Memory B cell (primary cell): Measurements from ENCODE around the gene MPHOSPH9.
A peak's percentile ranks its signal among the peaks of the same experiment; 100 is the strongest.

Source experiments
- ATAC-seq: fragments of 150-1000 bp; cut with Tn5 transposase; 2 replicates; pipeline ENCODE4 v1.10.0; 2021; ENCODE audit warnings: low read depth, mild to moderate bottlenecking, moderate library complexity
- DNase-seq, 2 donors: peaks; one replicate each; pipeline ENCODE4 v3.0.0; 2022; ENCODE audit warnings: low spot score in 2 of 2
- H3K27ac Mint-ChIP-seq: one replicate; pipeline ENCODE4 v1.8.0; 2022; ENCODE audit warnings: mild to moderate bottlenecking, moderate library complexity, mixed read lengths
- H3K27me3 Mint-ChIP-seq: one replicate; pipeline ENCODE4 v1.8.0; 2022; ENCODE audit warnings: mixed read lengths
- H3K36me3 Mint-ChIP-seq: one replicate; pipeline ENCODE4 v1.8.0; 2022; ENCODE audit warnings: mild to moderate bottlenecking, mixed read lengths
- H3K4me1 Mint-ChIP-seq: one replicate; pipeline ENCODE4 v1.8.0; 2022; ENCODE audit warnings: mixed read lengths
- H3K4me3 Mint-ChIP-seq: one replicate; pipeline ENCODE4 v1.8.0; 2022; ENCODE audit warnings: mild to moderate bottlenecking, moderate library complexity, mixed read lengths
- H3K9me3 Mint-ChIP-seq: one replicate; pipeline ENCODE4 v1.8.0; 2022; ENCODE audit warnings: mixed read lengths

The MPHOSPH9 gene, protein sequence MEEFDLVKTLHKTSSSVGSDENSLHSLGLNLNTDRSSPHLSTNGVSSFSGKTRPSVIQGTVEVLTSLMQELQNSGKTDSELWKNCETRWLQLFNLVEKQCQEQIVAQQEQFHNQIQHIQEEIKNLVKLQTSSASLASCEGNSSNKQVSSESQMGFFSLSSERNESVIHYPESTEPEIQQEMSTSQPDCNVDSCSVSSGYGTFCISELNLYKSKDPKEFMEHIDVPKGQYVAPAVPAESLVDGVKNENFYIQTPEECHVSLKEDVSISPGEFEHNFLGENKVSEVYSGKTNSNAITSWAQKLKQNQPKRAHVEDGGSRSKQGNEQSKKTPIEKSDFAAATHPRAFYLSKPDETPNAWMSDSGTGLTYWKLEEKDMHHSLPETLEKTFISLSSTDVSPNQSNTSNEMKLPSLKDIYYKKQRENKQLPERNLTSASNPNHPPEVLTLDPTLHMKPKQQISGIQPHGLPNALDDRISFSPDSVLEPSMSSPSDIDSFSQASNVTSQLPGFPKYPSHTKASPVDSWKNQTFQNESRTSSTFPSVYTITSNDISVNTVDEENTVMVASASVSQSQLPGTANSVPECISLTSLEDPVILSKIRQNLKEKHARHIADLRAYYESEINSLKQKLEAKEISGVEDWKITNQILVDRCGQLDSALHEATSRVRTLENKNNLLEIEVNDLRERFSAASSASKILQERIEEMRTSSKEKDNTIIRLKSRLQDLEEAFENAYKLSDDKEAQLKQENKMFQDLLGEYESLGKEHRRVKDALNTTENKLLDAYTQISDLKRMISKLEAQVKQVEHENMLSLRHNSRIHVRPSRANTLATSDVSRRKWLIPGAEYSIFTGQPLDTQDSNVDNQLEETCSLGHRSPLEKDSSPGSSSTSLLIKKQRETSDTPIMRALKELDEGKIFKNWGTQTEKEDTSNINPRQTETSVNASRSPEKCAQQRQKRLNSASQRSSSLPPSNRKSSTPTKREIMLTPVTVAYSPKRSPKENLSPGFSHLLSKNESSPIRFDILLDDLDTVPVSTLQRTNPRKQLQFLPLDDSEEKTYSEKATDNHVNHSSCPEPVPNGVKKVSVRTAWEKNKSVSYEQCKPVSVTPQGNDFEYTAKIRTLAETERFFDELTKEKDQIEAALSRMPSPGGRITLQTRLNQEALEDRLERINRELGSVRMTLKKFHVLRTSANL

DNA sequence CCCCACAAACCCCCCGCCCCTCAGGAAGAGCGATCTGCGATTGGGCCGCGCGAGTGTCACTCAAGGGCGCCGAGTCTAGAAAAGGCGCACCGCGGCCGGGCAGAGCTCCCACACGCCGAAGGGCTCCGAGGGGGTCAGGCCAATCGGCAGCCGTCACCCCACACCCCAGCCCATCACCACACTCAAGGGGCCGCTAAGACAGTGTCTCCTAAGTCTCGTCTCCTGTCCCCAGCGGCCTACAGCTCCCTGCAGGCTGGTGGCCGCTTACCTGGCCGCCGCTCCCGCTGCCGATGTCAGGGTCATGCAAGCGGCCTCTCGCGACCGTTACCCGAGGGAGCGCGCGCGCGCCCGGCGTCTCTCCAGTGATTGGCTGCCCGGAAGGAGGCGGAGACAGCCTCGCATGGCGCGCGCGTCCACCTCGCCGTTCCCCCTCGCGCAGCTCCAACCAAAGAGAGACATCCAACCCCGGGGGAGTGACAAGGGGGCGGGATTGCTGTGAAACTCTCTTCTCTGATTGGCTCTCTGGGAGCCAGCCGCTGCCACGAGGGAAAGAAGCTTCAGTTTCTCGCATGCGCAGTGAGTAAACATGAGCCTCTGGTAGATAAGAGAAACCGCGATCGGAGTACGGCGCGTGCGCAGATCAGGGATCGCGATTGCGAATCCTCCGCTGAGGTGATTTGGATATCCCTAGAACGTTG, at the start of gene MPHOSPH9, which contains the start of gene MTRFR:
TSS of gene MPHOSPH9 (minus strand) at position 335 of the 698 bp plus-strand sequence. CDS start 2,777 bp downstream, outside the sequence.
TSS of gene MTRFR (plus strand) at position 630 of the 698 bp plus-strand sequence. CDS start 20,239 bp downstream, outside the sequence.
- H3K27ac Mint-ChIP-seq: peak within 1 kb of the TSS; percentile 93
- H3K27me3 Mint-ChIP-seq: no peaks in the 10 kb centered on the region
- H3K4me1 Mint-ChIP-seq: peaks cover 32% of the 10 kb centered on the region
- H3K36me3 Mint-ChIP-seq: peaks cover 3% of the 10 kb centered on the region
- ATAC-seq (peak; percentile 86), DNase-seq (peak; percentile 96 to 99)
- H3K4me3 Mint-ChIP-seq: peak within 1 kb of the TSS; percentile 96
- no peaks in the 10 kb centered on the region for H3K9me3 Mint-ChIP-seq

DNA sequence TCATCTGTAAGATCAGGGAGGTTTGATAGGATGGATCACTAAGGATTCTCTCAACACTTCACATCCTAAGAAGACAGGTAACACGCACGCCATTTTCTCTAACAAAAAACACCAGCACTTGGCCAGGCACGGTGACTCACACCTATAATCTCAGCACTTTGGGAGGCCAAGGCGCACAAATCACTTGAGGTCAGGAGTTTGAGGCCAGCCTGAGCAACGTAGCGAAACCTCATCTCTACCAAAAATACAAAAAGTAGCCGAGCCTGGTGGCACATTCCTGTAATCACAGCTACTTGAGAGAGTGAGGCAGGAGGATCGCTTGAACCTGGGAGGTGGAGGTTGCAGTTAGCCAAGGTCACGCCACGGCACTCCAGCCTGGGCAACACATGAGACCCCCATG, 49.2 kb upstream of the MPHOSPH9 start:
- H3K9me3 Mint-ChIP-seq: no peaks in the 10 kb centered on the region
- no peak for ATAC-seq
- H3K4me3 Mint-ChIP-seq: no peak overlapping the region
- H3K27me3 Mint-ChIP-seq: no peaks in the 10 kb centered on the region
- DNase-seq: no peak
- H3K36me3 Mint-ChIP-seq: no peaks in the 10 kb centered on the region
- H3K27ac Mint-ChIP-seq: no peak overlapping the region
- H3K4me1 Mint-ChIP-seq: peaks cover 4% of the 10 kb centered on the region

DNA sequence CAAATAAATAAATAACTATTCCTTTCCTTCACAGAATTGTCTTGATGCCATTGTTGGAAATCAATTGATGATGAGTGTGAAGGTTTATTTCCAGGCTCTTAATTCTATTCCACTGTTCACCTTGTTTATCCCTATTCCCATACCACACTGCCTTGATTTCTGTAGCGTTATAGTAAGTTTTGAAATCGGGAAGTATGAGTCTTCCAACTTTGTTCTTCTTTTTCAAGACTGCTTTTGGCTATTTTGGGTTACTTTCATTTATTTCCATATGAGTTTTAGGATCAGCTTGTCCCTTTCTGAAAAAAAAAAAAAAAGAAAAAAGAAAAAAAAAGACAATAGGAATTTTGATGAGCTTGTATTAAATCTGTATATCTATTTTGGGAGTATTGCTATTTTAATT, 48.0 kb upstream of the MPHOSPH9 start:
- DNase-seq (no peak), ATAC-seq (no peak)
- Mint-ChIP-seq H3K9me3 (no peaks in the 10 kb centered on the region), H3K27me3 (no peaks in the 10 kb centered on the region), H3K27ac (no peak overlapping the region), H3K36me3 (no peaks in the 10 kb centered on the region), H3K4me1 (peaks cover 4% of the 10 kb centered on the region), H3K4me3 (no peak overlapping the region)

DNA sequence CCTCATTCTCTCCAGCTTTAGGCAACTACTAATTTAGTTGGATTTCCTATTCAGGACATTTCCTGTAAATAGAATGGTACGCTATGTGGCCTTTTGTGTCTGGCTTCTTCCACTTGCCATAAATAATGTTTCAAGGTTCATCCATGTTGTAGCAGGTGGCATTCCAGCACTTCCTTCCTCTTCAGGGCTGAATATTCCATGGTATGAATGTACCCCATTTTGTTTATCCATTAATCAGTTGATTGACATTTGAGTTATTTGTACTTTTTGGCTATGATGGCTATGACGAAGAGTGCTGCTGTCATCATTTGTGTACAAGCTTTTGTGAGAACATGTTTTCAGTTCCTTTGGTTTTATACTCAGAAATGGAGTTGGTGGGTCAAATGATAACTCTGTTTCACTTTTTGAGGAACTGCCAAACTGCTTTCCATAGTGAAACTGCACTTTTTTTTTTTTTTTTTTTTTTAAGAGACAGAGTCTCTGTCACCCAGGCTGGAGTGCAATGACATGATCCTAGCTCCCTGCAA, 45.2 kb upstream of the MPHOSPH9 start:
- no peak for DNase-seq
- no peaks in the 10 kb centered on the region for H3K27me3 Mint-ChIP-seq
- peaks cover 4% of the 10 kb centered on the region for H3K4me1 Mint-ChIP-seq
- ATAC-seq: peak; percentile 97
- peak overlapping the region; percentile 97 for H3K27ac Mint-ChIP-seq
- no peaks in the 10 kb centered on the region for H3K36me3 Mint-ChIP-seq
- H3K4me3 Mint-ChIP-seq: peak overlapping the region; percentile 21
- no peaks in the 10 kb centered on the region for H3K9me3 Mint-ChIP-seq

DNA sequence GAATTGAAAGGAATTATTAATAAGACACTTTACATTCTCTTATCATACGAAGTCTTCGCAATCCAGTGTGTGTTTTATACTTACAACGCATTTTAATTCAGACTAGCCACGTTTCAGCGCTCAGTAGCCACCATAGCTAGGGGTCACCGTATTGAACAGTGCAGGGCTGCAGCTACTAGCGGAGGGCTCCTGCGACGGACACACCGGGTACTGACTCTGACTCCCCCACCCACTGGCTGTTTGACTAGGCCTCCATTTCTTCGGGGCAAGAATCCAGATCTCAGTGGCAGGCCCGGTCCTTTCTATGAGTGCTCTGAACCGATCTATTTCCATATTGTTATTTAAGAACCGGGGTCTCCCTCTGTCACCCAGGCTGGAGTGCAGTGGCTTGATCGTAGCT, 40.2 kb upstream of the MPHOSPH9 start:
- Mint-ChIP-seq H3K27me3 (no peaks in the 10 kb centered on the region), H3K27ac (no peak overlapping the region), H3K4me1 (peaks cover 19% of the 10 kb centered on the region), H3K36me3 (no peaks in the 10 kb centered on the region), H3K4me3 (no peak overlapping the region), H3K9me3 (no peaks in the 10 kb centered on the region)
- no peak for ATAC-seq
- no peak for DNase-seq

DNA sequence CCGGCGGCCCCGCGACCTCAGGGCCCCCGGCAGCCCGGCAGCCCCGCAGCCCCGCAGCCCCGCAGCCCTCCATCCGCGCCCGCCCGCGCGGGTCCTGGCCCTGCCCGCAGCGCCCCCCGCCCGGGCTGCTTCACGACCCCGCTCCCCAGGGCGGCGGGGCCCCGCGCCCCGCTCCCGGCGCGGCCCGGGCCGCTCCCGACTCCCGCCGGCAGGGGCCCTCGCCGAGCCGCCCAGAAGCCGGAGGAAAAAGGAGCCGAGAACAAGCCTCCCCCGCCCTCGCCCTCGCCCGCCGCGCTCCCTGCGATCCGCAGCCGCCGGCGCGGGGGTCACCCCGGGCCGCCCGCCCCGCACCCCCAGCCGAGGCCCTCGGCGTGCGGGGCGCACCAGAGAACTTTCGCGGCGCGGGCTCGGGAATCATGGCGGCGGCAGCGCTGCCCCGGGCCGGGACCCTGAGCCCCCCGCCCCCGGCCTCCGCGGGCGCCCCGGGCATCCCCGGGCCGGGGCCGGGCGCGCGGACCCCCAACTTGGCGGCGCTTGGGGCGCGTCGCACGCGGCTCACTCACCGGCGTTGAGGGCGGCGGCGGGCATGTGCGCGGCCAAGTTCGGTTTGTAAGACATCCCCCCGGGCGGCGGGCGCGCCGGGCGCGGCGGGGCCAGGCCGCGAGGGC, 38.2 kb upstream of the MPHOSPH9 start:
- H3K4me3 Mint-ChIP-seq: no peak overlapping the region
- DNase-seq: peak; percentile 70 to 77

DNA sequence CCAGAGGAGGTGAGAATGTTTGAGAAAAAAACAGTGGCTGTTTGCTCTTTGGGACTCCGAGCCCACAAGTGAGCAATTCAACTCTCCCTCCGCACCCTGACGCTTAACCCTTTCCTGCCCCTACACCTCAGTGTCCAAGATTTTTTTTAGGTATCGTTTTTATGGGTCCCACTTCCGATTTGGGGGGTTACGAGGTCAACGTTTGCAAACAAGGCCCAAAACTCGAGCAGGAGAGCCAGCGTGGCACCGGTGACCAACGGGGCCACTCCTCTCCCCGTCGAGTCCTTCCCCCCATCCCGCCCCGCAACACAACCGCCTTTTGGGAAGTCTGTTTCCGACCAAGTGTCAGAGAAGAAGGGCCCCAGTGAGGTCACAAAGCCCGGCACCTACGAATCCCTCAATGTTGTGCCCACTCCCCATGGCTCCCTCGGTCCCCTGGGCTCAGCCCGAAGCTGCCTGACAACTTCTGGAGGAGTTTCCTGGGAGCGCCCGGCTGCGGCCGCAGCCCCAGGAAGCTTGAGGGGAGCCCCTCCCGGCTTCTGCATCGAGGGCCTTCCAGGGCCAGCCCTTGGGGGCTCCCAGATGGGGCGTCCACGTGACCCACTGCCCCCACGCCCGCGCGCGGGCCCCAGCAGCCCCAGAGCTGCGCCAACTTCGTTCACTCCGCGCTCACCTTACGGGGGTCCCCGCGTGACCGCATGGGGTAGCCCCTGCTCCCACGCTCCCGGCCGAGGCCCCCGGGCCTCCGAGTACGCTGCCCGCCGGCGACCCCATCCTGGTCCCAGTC, 37.5 kb upstream of the MPHOSPH9 start:
- Mint-ChIP-seq H3K4me1 (peaks cover 17% of the 10 kb centered on the region), H3K27ac (peak overlapping the region; percentile 14), H3K9me3 (no peaks in the 10 kb centered on the region), H3K27me3 (no peaks in the 10 kb centered on the region), H3K36me3 (no peaks in the 10 kb centered on the region), H3K4me3 (peak overlapping the region; percentile 86)
- ATAC-seq: no peak
- DNase-seq: no peak

More for the DNA sequence above, 38.2 kb upstream of the MPHOSPH9 start:
- peaks cover 17% of the 10 kb centered on the region for H3K4me1 Mint-ChIP-seq
- no peaks in the 10 kb centered on the region for H3K36me3 Mint-ChIP-seq
- peak; percentile 79 for ATAC-seq
- H3K27ac Mint-ChIP-seq: no peak overlapping the region
- H3K27me3 Mint-ChIP-seq: no peaks in the 10 kb centered on the region
- no peaks in the 10 kb centered on the region for H3K9me3 Mint-ChIP-seq

DNA sequence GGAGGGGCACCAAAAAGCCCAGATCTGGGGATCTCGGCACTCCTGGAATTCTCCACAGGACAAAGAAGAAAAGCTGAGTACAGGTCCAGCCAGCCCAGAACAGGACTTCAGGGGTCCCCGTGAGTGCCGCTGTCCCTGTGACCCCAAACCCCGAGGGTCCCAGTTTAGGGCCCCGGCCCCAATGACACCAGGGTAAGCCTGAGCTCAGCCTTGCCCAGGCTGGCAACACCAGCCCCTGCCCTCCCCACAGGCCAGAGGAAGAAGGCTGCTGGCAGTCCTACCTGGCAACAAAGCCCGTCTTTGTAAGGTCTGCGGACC, 36.9 kb upstream of the MPHOSPH9 start:
- Mint-ChIP-seq H3K36me3 (no peaks in the 10 kb centered on the region), H3K27ac (peak overlapping the region; percentile 14), H3K9me3 (no peaks in the 10 kb centered on the region), H3K4me3 (peak overlapping the region; percentile 86), H3K4me1 (peaks cover 17% of the 10 kb centered on the region), H3K27me3 (no peaks in the 10 kb centered on the region)
- ATAC-seq (peak; percentile 13), DNase-seq (no peak)

DNA sequence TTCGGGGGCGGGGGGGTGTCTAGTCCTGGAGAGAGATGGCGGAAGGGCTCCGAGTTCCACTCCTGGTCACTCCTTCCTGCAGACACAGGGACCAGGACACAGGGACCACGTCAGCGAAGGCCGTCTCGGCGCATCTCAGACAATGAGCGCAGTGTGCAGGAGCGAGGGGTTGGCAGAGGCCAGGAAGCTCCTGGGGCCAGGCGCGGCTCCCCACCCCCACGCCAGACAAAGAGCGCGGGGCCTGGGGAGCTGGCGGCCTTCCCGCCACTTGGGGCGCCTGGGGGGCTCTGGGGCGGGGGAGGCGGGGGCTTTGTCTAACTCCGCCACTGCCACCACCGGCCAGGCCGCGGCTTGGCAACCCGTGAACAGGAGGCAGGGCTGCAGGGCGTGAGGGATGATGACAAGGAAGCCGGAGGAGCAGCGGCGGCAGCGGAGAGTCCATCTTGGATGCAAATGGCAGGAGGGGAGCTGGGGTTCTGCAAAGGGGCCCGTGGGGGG, 36.5 kb upstream of the MPHOSPH9 start:
- Mint-ChIP-seq H3K9me3 (no peaks in the 10 kb centered on the region), H3K36me3 (no peaks in the 10 kb centered on the region), H3K27me3 (no peaks in the 10 kb centered on the region), H3K27ac (no peak overlapping the region), H3K4me3 (peak overlapping the region; percentile 86), H3K4me1 (peaks cover 17% of the 10 kb centered on the region)
- peak; percentile 49 for ATAC-seq
- peak; percentile 47 for DNase-seq

DNA sequence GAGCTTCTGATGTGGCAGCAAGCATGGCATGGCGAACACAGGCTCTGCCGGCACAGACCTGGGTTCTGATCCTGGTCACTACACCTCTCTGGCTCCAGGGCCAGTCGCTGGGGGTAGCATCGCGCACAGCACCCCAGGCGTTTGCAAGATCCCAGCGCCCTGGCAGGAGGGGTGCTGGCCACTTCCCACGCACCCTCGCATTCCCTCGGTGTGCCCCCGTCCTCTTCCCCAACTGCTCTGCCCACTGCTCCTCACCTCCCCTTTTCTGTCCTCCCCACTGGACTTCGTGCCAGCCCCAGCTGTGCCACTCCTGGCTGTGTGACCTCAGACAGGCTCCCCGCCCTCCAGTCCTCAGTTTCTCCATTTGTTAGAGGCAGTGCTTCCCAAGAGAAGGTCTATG, 35.9 kb upstream of the MPHOSPH9 start:
- no peaks in the 10 kb centered on the region for H3K9me3 Mint-ChIP-seq
- no peak for ATAC-seq
- H3K27ac Mint-ChIP-seq: no peak overlapping the region
- no peaks in the 10 kb centered on the region for H3K36me3 Mint-ChIP-seq
- DNase-seq: no peak
- peaks cover 17% of the 10 kb centered on the region for H3K4me1 Mint-ChIP-seq
- H3K4me3 Mint-ChIP-seq: peak overlapping the region; percentile 62
- H3K27me3 Mint-ChIP-seq: no peaks in the 10 kb centered on the region

DNA sequence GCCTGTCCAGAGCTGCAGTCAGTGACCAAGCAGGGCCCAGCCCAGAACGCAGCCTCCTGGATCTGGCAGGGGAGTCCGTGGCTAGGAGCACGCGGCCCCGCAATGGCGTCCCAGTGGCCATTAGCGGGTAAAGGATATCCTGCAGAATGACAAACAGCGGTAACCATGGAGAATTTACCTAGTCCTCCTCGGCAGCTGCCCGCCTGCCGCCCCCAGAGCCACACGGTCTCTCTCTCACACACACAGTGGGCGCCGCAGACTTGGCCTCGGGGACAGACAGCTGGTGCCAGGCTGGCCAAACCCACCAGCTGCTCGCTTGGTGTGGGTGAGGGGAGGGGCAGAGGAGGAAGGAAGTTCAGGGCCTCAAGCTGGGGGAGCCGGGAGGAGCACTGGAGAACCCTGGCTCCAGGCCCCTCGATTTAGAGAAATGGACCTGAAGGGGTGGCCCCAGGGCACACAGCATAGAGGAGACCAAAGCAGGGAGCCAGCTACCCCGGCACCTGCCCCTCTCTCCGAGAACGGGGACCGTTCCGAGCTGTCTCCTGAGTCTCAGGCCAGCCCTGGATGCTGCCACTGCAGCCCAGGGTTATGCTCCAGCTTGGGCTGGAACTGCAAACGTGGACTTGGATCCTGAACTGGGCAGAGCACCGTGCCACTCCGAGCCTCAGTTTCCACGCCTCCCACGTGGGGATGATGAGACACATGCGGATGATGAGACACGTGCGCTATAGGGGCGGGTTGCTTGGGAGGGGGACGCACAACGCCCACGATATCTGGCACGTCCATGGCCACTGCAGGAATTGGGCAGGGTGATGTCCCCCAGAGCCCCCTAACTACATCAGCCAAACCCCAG, 35.3 kb upstream of the MPHOSPH9 start:
- no peak for DNase-seq
- H3K27me3 Mint-ChIP-seq: no peaks in the 10 kb centered on the region
- peaks cover 17% of the 10 kb centered on the region for H3K4me1 Mint-ChIP-seq
- H3K27ac Mint-ChIP-seq: no peak overlapping the region
- H3K9me3 Mint-ChIP-seq: no peaks in the 10 kb centered on the region
- no peak for ATAC-seq
- no peaks in the 10 kb centered on the region for H3K36me3 Mint-ChIP-seq
- H3K4me3 Mint-ChIP-seq: peak overlapping the region; percentile 51
